ENCODE data around the gene SPEM1. TPM values are rescaled to one million over a fixed set of nuclear protein-coding genes. Genes with fewer than 3 reads are reported as not detected.

The SPEM1 gene
- total RNA-seq, 4 donors from 2014 or later: not detected

DNA sequence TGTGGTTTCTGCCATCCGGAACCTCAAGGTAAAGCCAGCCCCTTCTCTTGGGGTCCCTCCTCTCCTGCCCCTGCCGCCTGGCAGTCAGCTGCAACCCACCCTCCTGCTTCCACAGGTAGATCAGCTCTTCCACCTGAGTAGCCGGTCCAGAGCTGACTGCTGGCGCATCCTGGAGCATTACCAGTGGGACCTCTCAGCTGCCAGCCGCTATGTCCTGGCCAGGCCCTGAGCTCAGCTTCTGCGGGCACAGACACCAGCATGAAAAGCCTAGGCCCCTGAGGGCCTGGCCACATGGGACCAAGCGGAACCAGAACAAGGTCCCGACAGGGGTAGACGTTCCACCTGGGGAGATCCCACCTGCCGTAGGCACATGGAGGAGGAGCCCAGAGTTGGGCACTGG is 31.3 kb upstream of the SPEM1 start:
- TF ChIP-seq POLR2A (IDR thresholded peaks at IDR 0.05): no peak
- TF ChIP-seq EP300 (IDR thresholded peaks at IDR 0.05): no peak
- TF ChIP-seq POLR2AphosphoS5 (IDR thresholded peaks at IDR 0.05): no peak
- TF ChIP-seq, protein P1, sequence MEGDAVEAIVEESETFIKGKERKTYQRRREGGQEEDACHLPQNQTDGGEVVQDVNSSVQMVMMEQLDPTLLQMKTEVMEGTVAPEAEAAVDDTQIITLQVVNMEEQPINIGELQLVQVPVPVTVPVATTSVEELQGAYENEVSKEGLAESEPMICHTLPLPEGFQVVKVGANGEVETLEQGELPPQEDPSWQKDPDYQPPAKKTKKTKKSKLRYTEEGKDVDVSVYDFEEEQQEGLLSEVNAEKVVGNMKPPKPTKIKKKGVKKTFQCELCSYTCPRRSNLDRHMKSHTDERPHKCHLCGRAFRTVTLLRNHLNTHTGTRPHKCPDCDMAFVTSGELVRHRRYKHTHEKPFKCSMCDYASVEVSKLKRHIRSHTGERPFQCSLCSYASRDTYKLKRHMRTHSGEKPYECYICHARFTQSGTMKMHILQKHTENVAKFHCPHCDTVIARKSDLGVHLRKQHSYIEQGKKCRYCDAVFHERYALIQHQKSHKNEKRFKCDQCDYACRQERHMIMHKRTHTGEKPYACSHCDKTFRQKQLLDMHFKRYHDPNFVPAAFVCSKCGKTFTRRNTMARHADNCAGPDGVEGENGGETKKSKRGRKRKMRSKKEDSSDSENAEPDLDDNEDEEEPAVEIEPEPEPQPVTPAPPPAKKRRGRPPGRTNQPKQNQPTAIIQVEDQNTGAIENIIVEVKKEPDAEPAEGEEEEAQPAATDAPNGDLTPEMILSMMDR (IDR thresholded peaks at IDR 0.05): no peak
- Histone ChIP-seq H3K4me1 (peaks cover 14% of the 10 kb centered on the region), H3K27ac (no peak overlapping the region), H3K9me3 (no peaks in the 10 kb centered on the region), H3K36me3 (peaks cover 62% of the 10 kb centered on the region), H3K4me3 (no peak overlapping the region), H3K27me3 (no peaks in the 10 kb centered on the region)
- no peak for DNase-seq (ENCODE audit: low spot score in 2 of 2)
- 88% methylated on average over 8 of the region's 10 CpGs for WGBS

DNA sequence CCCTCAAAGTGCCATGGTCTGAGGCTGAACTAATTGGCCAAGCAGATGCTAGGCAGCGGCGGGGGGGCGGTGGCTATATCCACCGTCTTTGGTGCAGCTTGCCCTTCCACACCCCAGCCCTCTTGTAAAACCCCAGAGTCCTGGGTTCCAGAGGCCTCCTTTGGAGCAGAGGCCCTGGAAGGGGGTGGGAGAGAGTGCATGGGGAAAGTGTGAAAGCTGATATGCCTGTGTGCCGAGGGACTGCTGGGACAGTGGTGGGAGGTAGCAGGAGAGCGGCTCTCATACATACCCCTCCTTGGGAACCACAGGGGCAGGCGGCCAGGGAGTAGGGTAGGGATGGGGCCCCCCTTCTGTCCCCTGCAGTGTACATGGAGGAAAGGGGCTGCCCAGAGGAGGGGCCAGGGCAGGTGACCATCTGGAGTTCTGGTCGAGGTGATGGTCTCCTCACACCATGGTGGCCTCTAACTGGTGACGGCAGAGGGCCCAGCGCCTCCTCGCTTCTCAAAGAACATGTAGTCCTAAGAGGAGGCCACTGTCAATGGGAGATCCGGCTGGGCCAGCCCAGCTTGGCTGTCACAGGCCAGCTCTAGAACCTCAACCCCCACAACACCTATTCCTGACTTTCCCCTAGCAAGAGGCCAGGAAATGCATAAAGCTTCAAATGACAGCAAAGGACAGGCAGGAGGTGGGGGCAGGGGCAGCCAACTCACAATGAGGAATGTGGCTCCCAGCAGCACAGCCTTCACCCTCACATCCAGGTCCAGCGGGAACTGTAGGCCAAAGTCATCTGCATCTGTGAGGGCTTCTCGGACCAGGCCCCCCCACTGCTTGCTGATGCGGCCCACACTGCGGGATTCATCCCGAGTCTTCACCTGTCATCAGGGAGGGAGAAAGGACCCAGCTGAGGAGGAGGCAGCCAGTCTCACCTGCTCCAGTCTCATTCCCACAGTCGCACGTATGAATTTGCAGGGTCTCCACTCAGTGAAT is 29.9 kb upstream of the SPEM1 start:
- no peak for DNase-seq (ENCODE audit: low spot score in 2 of 2)
- peaks cover 48% of the 10 kb centered on the region for H3K36me3 ChIP-seq
- no peaks in the 10 kb centered on the region for H3K9me3 ChIP-seq
- peaks cover 18% of the 10 kb centered on the region for H3K4me1 ChIP-seq
- 98% methylated on average over 13 of the region's 19 CpGs for WGBS
- no peak overlapping the region for H3K27ac ChIP-seq
- H3K27me3 ChIP-seq: no peaks in the 10 kb centered on the region
- no peak overlapping the region for H3K4me3 ChIP-seq
- TF ChIP-seq POLR2AphosphoS5 (IDR thresholded peaks at IDR 0.05): no peak
- TF ChIP-seq POLR2A (IDR thresholded peaks at IDR 0.05): no peak
- TF ChIP-seq, protein P1 (IDR thresholded peaks at IDR 0.05): no peak
- no peak for TF ChIP-seq EP300 (IDR thresholded peaks at IDR 0.05)

DNA sequence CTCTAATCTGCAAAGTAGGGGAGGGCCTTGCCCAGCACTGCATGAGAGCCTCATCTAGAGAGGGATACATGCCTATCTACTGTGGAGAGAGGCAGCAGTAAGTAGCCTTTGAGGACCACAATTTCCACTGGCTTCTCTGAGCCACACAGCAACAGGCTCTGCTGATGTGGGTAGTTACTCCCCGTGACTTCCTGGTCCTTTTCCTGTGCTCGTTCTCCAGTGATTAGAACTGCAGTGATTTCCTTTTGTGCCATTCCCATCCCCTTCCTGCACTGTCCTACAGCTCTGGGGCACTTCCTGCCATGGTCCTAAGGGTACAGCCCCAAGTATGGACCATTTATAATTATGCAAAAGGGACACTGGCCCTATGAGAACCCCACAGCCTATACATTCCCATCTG is 28.8 kb upstream of the SPEM1 start:
- no peak for DNase-seq (ENCODE audit: low spot score in 2 of 2)
- Histone ChIP-seq H3K36me3 (peaks cover 44% of the 10 kb centered on the region), H3K27ac (no peak overlapping the region), H3K9me3 (no peaks in the 10 kb centered on the region), H3K4me3 (no peak overlapping the region), H3K27me3 (no peaks in the 10 kb centered on the region), H3K4me1 (peaks cover 20% of the 10 kb centered on the region)
- WGBS: 68% methylated on average over 2 of the region's 2 CpGs
- TF ChIP-seq, protein P1 (IDR thresholded peaks at IDR 0.05): no peak
- TF ChIP-seq POLR2AphosphoS5 (IDR thresholded peaks at IDR 0.05) (no peak), POLR2A (IDR thresholded peaks at IDR 0.05) (no peak), EP300 (IDR thresholded peaks at IDR 0.05) (no peak)

DNA sequence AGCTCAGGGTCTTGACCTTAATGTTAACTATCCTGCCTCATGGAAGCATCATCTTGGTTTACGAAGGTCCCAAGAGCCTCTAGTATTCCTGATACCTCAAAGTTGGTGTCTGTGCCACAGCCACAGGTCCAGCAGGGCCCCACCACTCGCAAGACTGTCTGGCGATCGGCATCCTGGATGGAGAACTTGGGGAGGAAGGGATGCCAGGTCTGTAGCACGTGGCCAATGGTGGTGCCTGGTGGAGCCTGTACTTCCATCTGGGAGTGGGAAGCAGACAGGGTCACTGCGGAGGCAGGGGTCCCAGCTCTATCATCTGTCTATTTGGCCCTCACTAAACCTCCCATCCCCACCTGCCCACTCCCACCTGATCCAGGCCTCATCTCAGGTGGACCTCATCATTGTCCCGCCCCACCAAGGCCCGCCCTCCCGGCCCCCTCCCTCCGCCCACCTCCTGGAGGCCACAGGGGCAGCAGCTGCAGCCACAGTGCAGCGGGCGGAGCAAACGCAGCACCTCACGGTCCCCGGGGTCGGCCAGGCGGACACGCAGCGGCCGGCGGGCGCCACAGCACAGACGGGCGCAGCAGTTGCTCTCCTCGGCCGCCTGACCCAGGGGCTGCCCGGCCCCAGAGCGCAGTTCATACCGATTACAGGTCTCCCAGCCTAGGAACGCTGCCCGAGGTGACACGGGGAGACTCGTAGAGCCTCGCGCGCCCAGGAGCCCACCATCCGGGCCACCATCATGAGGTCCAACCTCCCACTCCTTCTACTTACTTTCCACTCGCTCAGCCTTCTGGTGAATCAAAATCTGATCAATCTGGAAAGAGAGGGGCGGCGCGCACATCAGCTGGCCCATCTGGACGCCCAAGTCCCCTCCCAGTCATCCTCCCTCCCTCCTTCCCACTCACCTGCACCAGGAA is 27.2 kb upstream of the SPEM1 start:
- Histone ChIP-seq H3K9me3 (no peaks in the 10 kb centered on the region), H3K36me3 (peaks cover 32% of the 10 kb centered on the region), H3K4me3 (peak overlapping the region; percentile 75), H3K27ac (no peak overlapping the region), H3K27me3 (no peaks in the 10 kb centered on the region), H3K4me1 (peaks cover 20% of the 10 kb centered on the region)
- DNase-seq (ENCODE audit: low spot score in 2 of 2): no peak
- 79% methylated on average over 25 of the region's 42 CpGs for WGBS
- no peak for TF ChIP-seq POLR2A (IDR thresholded peaks at IDR 0.05)
- no peak for TF ChIP-seq EP300 (IDR thresholded peaks at IDR 0.05)
- TF ChIP-seq, protein P1 (IDR thresholded peaks at IDR 0.05): no peak
- TF ChIP-seq POLR2AphosphoS5 (IDR thresholded peaks at IDR 0.05): no peak
